GM19372 (cell line): ENCODE measurements around the gene LYSMD4.

Source experiments
- ATAC-seq: cut with Tn5 transposase; IDR thresholded peaks from one replicate; pipeline ENCODE4 v1.9.1; 2021; ENCODE audit warnings: mild to moderate bottlenecking, low read depth, moderate library complexity; ENCODE audit not compliant: unreplicated experiment

The LYSMD4 gene

DNA sequence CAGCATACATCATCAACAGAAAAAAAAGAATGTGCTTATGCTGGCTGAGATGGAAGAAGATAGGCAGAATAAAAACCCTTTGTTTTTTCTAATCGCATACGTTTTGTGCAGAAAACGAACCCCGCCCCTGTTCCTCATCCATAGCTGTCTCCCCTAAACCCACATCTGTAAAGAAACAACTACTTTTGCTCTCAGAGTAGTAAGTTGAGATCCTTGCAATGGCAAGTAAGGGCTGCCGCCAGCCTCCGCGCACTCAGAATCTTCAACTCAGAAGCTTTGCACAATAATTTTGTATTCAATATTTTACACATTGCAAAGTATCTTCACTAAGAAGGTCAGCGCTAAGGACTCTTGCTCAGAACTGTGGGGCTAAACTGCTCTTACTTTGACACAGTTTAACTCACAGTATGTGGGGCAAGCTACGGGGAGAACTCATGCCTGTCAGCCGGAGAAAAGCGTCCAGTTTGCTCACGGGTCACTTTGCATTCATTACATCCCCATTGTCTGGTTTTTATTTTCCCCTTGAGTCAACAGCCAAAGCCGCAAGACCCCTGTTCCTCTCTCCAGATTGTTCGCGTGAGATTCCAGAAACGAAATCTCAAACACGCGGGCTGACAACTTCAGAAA, 1.0 kb downstream of the LYSMD4 start:
- ATAC-seq: no peak

- no peak for ATAC-seq
Observed at GRCh38 chr15:99731336-99732123, 1.7 kb downstream of the LYSMD4 start.

GRCh38 chr15:99729920-99730319, 3.3 kb downstream of the LYSMD4 start:
- no peak for ATAC-seq

GRCh38 chr15:99729327-99729726, 3.9 kb downstream of the LYSMD4 start:
- ATAC-seq: no peak

DNA sequence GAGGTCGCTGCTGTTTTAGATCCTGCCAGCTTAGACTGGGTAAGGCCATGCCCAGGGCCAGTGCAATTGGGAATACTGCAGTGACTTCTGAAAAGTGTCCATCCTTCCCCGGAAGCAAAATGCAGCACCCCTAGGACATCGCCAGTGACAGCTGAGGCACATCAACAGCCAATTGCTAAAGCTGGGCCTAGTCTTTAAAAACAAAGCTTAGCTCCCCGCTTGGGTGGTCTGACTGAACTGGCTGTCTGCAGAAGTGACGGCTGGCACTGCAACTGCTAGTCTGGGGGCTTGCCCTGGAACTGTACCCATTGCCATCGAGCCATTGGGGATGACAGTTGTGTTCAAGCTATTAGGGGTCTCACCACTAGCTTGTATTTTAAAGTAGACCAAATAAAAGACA, 4.3 kb downstream of the LYSMD4 start:
- ATAC-seq: no peak

DNA sequence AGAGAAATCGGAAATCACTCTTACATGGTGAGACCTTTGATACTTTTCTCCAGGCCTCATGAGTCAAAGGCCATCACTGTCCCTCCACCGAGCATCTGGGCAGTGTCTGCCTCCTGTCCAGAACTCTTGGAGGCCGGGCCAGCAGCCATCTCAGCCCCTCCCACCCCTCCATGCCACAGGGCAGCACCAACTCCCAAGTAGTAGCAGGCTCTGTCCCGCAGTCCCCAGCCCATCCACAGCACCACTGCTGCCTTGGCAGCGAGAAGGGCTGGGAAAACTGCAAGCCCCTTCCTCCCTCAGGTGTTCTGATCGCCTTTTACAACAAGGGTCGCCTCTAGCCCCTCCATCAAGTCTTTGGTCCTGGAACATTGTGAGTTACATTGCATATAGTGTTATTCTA, 5.5 kb downstream of the LYSMD4 start:
- ATAC-seq: no peak

GRCh38 chr15:99727330-99727729, 5.9 kb downstream of the LYSMD4 start:
- no peak for ATAC-seq

GRCh38 chr15:99726333-99726732, 6.9 kb downstream of the LYSMD4 start:
- ATAC-seq: no peak

GRCh38 chr15:99722406-99722805, 10.8 kb downstream of the LYSMD4 start:
- no peak for ATAC-seq

DNA sequence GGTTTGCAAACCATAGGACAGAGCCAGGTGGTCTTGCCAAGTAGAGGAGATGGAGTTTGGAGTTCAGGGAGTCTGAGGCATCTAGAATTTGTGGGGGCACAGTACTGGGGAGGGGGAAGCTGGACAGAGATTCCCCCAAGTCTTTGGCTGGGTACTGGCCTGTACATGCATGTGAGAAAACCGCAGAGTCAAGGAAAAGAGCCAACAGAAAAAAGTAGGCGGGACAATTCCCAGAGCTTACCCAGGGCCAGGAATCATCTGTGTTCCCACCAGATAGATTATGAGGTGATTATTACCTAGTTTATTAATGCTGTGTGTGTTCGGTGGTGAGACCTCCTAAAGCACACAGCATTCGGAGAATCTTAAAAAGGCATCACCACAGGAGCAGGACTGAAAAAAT, 11.3 kb downstream of the LYSMD4 start:
- no peak for ATAC-seq

DNA sequence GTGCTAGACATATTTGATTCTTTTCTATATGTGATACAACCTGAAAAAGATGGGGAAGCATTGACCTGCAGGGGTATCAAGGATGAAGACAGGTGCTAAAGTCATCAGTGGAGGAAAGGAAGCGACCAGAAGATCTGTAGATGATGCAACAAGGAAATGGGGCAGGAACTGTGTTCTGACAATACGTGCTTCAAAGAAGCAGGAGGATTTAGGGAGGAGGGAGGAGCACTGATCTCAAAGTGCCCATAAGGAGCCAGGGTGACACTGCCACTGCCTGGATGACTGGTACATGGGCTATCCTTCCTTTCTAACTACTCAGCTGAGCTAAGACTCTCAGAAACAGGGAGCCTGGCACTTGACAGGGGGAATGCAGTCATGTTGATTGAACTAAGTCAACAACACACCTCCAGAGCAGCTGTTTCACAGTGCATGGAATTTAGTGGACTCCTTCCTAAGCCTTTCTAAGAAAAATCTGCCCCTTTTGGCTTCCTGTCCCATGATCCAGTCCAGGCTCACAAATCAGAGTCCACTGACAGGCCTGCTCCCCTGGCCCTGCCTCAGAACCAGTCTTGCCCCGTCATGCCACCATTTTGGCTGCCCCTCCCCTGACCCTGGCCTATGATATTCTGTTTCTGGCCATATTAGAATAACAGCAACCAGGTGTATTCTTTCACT, 12.0 kb downstream of the LYSMD4 start:
- no peak for ATAC-seq

DNA sequence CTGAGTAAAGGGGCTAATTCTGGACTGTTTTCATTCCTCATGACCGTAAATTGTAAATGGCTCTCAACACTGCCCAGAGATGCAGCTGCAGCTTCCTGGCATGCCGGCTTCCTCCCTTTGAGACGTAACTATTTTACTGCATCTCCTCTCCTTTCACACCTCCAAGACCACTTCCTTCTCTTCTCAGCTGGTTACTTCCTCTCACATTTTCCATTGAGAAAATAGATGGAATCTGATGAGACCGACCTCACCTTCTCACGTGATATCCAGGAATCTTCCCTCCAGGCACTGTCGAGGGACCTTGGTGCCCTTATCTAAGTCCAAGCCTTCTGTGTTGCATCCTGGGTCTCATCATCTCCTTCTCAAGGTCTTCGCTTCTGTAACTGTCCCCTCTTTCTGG, 12.7 kb downstream of the LYSMD4 start:
- no peak for ATAC-seq

DNA sequence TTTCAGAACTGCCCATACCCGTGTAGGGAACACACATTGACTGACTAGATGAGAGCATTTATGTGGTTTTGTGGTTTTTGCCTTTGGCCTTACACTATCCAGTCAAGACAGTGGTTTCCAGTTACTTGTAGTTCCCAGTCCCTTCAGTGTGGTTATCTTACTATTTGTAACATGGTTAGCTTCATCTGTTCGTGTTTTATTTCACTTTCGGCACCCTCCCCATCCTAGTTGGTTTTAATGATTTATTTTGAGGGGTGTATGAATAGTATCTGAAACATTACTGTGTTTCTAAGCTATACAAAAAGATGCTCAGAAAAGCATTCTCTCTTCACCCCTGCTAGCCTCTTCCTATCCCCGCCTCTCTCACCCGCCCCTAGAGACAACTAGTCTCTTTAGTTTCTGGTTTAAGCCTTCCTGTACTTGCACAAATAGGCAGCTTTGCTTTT, 14.1 kb downstream of the LYSMD4 start:
- peak; percentile 74 for ATAC-seq

DNA sequence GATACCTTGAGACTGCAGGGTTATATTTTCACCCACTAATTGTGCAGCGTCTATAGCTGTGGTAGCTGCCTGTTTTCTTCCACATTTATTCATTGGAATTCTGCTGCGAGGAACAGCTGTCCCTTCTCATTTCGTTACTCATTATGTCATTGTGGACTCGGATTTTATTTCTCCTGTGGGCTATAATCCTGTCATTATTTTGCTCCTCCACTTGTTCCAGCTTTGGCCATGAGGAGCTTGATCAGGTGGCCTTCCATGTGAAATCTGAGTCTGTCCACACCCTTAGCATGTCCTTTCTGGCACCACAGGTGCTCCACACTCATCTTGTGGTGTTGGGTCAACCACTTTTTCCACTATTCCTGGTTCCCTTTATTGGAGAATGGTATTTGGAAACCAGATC, 14.8 kb downstream of the LYSMD4 start:
- ATAC-seq: no peak

GRCh38 chr15:99717161-99718009, 15.9 kb downstream of the LYSMD4 start:
- ATAC-seq: peak; percentile 30

DNA sequence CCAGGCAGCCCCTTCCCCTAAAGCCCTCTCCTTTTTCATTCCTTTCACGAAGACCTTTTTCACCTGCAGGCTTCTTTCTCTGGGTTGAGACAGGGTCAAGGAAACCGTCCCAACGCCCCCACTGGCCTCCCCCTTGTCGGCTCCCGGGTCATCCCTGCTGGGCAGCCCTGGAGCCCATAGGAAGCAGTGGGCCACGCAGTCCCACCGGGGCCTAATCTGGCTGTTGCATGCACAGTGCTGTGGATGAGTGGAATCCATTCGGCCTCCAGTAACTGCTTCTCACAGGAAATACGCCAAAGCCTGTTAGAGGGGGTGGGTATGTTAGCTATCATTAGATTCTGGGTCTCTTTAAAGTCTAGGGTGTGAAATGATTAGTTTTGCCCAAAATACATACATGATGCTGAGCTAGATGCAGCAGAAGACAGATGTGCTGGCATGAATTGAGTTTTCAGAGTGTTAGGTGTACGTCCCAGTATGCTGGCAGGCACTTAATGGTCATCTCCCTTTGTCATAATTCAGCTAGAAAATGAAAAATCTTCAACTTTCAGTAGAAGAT, 16.6 kb downstream of the LYSMD4 start:
- no peak for ATAC-seq

- no peak for ATAC-seq
Observed at GRCh38 chr15:99712415-99712814, 20.8 kb downstream of the LYSMD4 start.

DNA sequence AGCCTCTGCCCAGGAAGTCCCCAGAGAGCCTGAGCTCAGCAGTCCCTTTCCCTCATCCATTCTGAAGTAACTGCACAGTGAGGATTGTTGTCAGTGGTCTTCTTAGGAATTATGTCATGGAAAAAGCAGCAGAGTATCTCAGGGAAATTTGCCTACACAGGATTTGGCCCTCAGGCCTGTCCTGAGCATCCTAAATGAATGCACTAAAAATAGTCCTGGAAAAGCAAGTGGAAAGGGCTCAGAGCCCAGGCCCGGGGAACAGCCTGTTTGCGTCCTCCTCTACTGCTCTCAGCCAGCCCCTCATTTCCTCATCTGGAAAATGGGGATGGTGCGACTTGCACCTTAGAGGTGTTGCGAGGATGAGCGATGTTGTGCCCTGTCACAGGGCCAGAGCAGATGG, 21.6 kb downstream of the LYSMD4 start:
- no peak for ATAC-seq

GRCh38 chr15:99709243-99709986, 23.8 kb downstream of the LYSMD4 start:
- no peak for ATAC-seq

DNA sequence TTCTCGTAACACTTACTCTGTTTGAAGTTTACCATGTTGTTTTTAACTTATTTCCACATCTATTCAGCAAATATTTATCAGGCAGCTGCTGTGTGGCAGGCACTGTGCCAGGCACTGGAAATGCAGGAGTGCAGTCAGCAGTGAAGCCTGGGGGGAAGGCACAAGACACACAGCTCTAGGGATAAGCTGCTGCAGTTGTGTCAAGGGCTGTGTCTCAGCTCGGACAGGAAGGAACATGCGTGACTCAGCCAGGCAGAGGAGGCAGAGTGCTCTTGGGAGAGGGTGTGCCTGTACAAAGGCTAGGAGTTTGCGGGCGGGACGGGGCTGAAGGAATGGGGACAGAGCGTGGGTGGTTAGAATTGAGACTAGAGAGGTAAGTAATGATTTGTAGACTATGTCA, 24.7 kb downstream of the LYSMD4 start:
- ATAC-seq: no peak
